HEK293 (cell line): ENCODE measurements around the gene ING4.

Source experiments
- CTCF ChIA-PET: fragments of 350-600 bp; formaldehyde crosslinking; extraction: SDS; loops from one replicate; lab custom pipeline; 2021; ENCODE audit warnings: antibody characterized with exemption; lab: Yijun Ruan, JAX
- POLR2A ChIA-PET: fragments of 300-600 bp; formaldehyde crosslinking; extraction: SDS; loops from one replicate; lab custom pipeline; 2020; ENCODE audit warnings: antibody characterized with exemption, inconsistent platforms; lab: Yijun Ruan, JAX
- H3K27ac ChIP-seq: fragments of 200-500 bp; sonication (Bioruptor generic); 2 replicates; pipeline ENCODE4 v1.5.1; 2014; ENCODE audit warnings: low read depth, low read length, control low read depth, inconsistent platforms; ENCODE audit errors: extremely low read depth
- H3K36me3 ChIP-seq, 2 experiments: fragments of 200-500 bp in 1 of 2; sonication (Bioruptor generic) in 1 of 2; 1 replicate in 1 of 2; 2 replicates in 1 of 2; pipeline ENCODE4 v1.5.1; 2014 to 2017; ENCODE audit warnings: inconsistent platforms in 2 of 2, low read length in 2 of 2; ENCODE audit not compliant: control insufficient read depth in 2 of 2, insufficient read depth in 1 of 2
- H3K4me1 ChIP-seq: fragments of 200-500 bp; sonication (Bioruptor generic); 2 replicates; pipeline ENCODE4 v1.5.1; 2014; ENCODE audit warnings: mild to moderate bottlenecking, low read length, inconsistent platforms; ENCODE audit not compliant: control insufficient read depth, insufficient read depth
- H3K4me3 ChIP-seq: 2 replicates; pipeline ENCODE4 v1.5.1; 2011; ENCODE audit warnings: low read depth, mild to moderate bottlenecking, control low read depth, low read length, moderate library complexity
- H3K9me3 ChIP-seq: fragments of 200-500 bp; sonication (Bioruptor generic); 2 replicates; pipeline ENCODE4 v1.5.1; 2014; ENCODE audit warnings: low read depth, low read length, inconsistent platforms; ENCODE audit not compliant: control insufficient read depth, insufficient read depth
- GFI1B ChIP-seq: fragments of 450-650 bp; formaldehyde crosslinking; IDR thresholded peaks from 2 replicates; pipeline ENCODE4 v1.5.1; 2016; ENCODE audit warnings: missing biosample characterization, missing genetic modification characterization
- OSR2 ChIP-seq: fragments of 450-650 bp; formaldehyde crosslinking; IDR thresholded peaks from 2 replicates; pipeline ENCODE4 v1.5.1; 2016; ENCODE audit warnings: missing biosample characterization, missing genetic modification characterization
- TCF7L2 ChIP-seq: IDR thresholded peaks from 2 replicates; pipeline ENCODE4 v1.6.1; 2011; ENCODE audit warnings: low read depth, mild to moderate bottlenecking, inconsistent platforms, low read length, moderate library complexity, borderline replicate concordance
- WT1 ChIP-seq: fragments of 450-650 bp; formaldehyde crosslinking; IDR thresholded peaks from 2 replicates; pipeline ENCODE4 v1.5.1; 2016; ENCODE audit warnings: missing biosample characterization, missing genetic modification characterization
- ZBTB17 ChIP-seq: fragments of 450-650 bp; formaldehyde crosslinking; IDR thresholded peaks from 2 replicates; pipeline ENCODE4 v1.5.1; 2016; ENCODE audit warnings: missing biosample characterization, missing genetic modification characterization
- ZNF10 ChIP-seq: fragments of 450-650 bp; formaldehyde crosslinking; IDR thresholded peaks from 2 replicates; pipeline ENCODE4 v1.5.1; 2017; ENCODE audit warnings: missing biosample characterization, missing genetic modification characterization
- ZNF324 ChIP-seq: fragments of 450-650 bp; formaldehyde crosslinking; IDR thresholded peaks from 2 replicates; pipeline ENCODE4 v1.5.1; 2016; ENCODE audit warnings: missing biosample characterization, missing genetic modification characterization
- ZNF571 ChIP-seq: fragments of 450-650 bp; formaldehyde crosslinking; IDR thresholded peaks from 2 replicates; pipeline ENCODE4 v1.5.0; 2017; ENCODE audit warnings: missing biosample characterization, missing genetic modification characterization
- ZNF600 ChIP-seq: fragments of 450-650 bp; formaldehyde crosslinking; IDR thresholded peaks from 2 replicates; pipeline ENCODE4 v1.5.1; 2016; ENCODE audit warnings: missing biosample characterization, missing genetic modification characterization
- ZNF654 ChIP-seq: fragments of 450-650 bp; formaldehyde crosslinking; IDR thresholded peaks from 2 replicates; pipeline ENCODE4 v1.5.1; 2016; ENCODE audit warnings: low read depth, missing biosample characterization, missing genetic modification characterization
- ZNF76 ChIP-seq: fragments of 450-650 bp; formaldehyde crosslinking; IDR thresholded peaks from 2 replicates; pipeline ENCODE4; 2016; ENCODE audit warnings: low read depth, missing biosample characterization, missing genetic modification characterization, borderline replicate concordance
- TF ChIP-seq, protein P1 (sequence below): fragments of 450-650 bp; IDR thresholded peaks from 2 replicates; pipeline ENCODE4 v1.5.1; 2018; ENCODE audit warnings: missing biosample characterization, missing genetic modification characterization
- TF ChIP-seq, protein P2 (sequence below): fragments of 450-650 bp; formaldehyde crosslinking; IDR thresholded peaks from 2 replicates; pipeline ENCODE4 v1.5.1; 2016; ENCODE audit warnings: missing biosample characterization, missing genetic modification characterization
- TF ChIP-seq, protein P3 (sequence below): fragments of 450-650 bp; formaldehyde crosslinking; IDR thresholded peaks from 2 replicates; pipeline ENCODE4 v1.5.1; 2016; ENCODE audit warnings: missing biosample characterization, missing genetic modification characterization
- TF ChIP-seq, protein P4 (sequence below): fragments of 450-650 bp; formaldehyde crosslinking; IDR thresholded peaks from 2 replicates; pipeline ENCODE4 v1.5.1; 2016; ENCODE audit warnings: missing biosample characterization, missing genetic modification characterization
- TF ChIP-seq, protein P5 (sequence below): fragments of 450-650 bp; formaldehyde crosslinking; IDR thresholded peaks from 2 replicates; pipeline ENCODE4 v1.5.1; 2016; ENCODE audit warnings: missing biosample characterization, missing genetic modification characterization, borderline replicate concordance
- TF ChIP-seq, protein P6 (sequence below): fragments of 450-650 bp; formaldehyde crosslinking; IDR thresholded peaks from 2 replicates; pipeline ENCODE4 v1.5.1; 2016; ENCODE audit warnings: missing biosample characterization, missing genetic modification characterization

Gene ING4

DNA sequence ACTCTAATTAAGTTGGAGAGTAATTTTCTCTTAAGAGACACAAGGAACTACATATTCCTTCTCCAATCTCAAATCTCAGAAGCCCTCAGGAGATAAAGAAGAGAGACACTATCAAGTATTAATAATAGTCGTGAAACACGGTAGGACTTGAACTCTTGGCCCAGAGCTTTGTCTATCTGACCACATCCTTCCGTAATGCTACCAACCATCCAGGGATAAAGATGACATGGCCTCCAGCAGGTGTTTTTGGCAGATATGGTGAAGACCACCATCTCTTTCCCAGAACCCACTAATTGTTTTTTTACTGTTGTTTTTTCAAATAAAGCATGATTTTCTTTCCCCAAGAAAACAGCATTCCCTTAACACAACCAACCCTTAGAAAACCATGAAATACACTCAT lies 22.9 kb upstream of the ING4 start:
- H3K9me3 ChIP-seq, result no peaks in the 10 kb centered on the region
- H3K27ac ChIP-seq, result no peak overlapping the region
- H3K4me3 ChIP-seq, result no peak overlapping the region
- ChIA-PET CTCF (interaction anchor here (0.6 to 2.1 kb wide), 4 partner anchors 13 to 197 kb away, joined by 3 to 8 read pairs (median 5); no protein-coding TSS in a partner anchor), POLR2A (interaction anchor here (0.9 to 1.0 kb wide), 2 partner anchors 38 to 152 kb away, joined by 3 read pairs; partner anchors contain the start of genes COPS7A and GAPDH)
- H3K36me3 ChIP-seq, result peaks cover 31 to 35% of the 10 kb centered on the region in 2 experiments
- H3K4me1 ChIP-seq, result peaks cover 13% of the 10 kb centered on the region
- no peak for TF ChIP-seq ZNF571

DNA sequence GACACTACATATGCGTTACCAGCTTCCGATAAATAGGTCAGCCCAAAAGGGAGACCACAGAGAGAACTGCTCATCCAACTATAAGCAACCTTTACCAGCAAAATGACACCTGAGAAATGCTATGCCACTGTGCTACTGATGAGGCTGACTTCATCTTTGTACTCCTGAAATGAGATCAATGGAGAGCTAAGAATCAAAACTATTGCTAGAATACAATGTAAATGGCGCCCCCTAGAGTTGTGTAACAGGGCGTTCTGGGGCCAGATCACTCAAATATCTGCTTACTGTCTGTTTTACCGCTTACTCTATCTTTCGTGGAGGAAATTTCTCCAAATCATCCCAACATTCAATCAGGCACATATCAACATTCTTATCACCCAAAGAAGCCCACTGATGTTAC lies 21.7 kb upstream of the ING4 start:
- Histone ChIP-seq H3K4me3 (no peak overlapping the region), H3K4me1 (peaks cover 10% of the 10 kb centered on the region), H3K27ac (no peak overlapping the region), H3K9me3 (no peaks in the 10 kb centered on the region)
- CTCF ChIA-PET, result interaction anchor here (0.6 to 2.3 kb wide), 30 partner anchors 10 to 706 kb away, joined by 3 to 27 read pairs (median 4); partner anchors contain the start of gene COPS7A
- TF ChIP-seq TCF7L2 (no peak), ZBTB17 (tag by site-specific recombination) (peak; percentile 41; the same call in 1 of the 2 replicates), GFI1B (tag by site-specific recombination) (no peak), ZNF76 (tag by site-specific recombination) (no peak), WT1 (no peak), ZNF10 (tag by site-specific recombination) (peak; percentile 67; the same call in 1 of the 2 replicates), ZNF654 (tag by site-specific recombination) (peak; percentile 48), OSR2 (tag by site-specific recombination) (peak; percentile 37; the same call in 1 of the 2 replicates)
- TF ChIP-seq, protein P1, sequence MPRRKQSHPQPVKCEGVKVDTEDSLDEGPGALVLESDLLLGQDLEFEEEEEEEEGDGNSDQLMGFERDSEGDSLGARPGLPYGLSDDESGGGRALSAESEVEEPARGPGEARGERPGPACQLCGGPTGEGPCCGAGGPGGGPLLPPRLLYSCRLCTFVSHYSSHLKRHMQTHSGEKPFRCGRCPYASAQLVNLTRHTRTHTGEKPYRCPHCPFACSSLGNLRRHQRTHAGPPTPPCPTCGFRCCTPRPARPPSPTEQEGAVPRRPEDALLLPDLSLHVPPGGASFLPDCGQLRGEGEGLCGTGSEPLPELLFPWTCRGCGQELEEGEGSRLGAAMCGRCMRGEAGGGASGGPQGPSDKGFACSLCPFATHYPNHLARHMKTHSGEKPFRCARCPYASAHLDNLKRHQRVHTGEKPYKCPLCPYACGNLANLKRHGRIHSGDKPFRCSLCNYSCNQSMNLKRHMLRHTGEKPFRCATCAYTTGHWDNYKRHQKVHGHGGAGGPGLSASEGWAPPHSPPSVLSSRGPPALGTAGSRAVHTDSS, result peak; percentile 58; the same call in 1 of the 2 replicates
- TF ChIP-seq, protein P2, sequence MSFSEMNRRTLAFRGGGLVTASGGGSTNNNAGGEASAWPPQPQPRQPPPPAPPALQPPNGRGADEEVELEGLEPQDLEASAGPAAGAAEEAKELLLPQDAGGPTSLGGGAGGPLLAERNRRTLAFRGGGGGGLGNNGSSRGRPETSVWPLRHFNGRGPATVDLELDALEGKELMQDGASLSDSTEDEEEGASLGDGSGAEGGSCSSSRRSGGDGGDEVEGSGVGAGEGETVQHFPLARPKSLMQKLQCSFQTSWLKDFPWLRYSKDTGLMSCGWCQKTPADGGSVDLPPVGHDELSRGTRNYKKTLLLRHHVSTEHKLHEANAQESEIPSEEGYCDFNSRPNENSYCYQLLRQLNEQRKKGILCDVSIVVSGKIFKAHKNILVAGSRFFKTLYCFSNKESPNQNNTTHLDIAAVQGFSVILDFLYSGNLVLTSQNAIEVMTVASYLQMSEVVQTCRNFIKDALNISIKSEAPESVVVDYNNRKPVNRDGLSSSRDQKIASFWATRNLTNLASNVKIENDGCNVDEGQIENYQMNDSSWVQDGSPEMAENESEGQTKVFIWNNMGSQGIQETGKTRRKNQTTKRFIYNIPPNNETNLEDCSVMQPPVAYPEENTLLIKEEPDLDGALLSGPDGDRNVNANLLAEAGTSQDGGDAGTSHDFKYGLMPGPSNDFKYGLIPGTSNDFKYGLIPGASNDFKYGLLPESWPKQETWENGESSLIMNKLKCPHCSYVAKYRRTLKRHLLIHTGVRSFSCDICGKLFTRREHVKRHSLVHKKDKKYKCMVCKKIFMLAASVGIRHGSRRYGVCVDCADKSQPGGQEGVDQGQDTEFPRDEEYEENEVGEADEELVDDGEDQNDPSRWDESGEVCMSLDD (tag by site-specific recombination), result no peak
- TF ChIP-seq, protein P3, sequence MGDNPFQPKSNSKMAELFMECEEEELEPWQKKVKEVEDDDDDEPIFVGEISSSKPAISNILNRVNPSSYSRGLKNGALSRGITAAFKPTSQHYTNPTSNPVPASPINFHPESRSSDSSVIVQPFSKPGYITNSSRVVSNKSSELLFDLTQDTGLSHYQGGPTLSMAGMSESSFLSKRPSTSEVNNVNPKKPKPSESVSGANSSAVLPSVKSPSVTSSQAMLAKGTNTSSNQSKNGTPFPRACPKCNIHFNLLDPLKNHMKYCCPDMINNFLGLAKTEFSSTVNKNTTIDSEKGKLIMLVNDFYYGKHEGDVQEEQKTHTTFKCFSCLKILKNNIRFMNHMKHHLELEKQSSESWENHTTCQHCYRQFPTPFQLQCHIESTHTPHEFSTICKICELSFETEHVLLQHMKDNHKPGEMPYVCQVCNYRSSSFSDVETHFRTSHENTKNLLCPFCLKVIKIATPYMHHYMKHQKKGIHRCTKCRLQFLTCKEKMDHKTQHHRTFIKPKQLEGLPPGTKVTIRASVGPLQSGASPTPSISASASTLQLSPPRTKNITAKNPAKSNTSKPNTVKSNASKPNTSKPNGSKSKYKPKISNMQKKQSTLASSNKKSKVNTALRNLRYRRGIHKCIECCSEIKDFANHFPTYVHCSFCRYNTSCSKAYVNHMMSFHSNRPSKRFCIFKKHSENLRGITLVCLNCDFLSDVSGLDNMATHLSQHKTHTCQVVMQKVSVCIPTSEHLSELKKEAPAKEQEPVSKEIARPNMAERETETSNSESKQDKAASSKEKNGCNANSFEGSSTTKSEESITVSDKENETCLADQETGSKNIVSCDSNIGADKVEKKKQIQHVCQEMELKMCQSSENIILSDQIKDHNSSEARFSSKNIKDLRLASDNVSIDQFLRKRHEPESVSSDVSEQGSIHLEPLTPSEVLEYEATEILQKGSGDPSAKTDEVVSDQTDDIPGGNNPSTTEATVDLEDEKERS (tag by site-specific recombination), result no peak
- TF ChIP-seq, all 188 proteins: peak for 5
- H3K36me3 ChIP-seq, result peaks cover 40 to 46% of the 10 kb centered on the region in 2 experiments
- POLR2A ChIA-PET, result interaction anchor here (0.9 to 1.0 kb wide), 2 partner anchors 17 to 151 kb away, joined by 3 to 4 read pairs; partner anchors contain the start of gene GAPDH

DNA sequence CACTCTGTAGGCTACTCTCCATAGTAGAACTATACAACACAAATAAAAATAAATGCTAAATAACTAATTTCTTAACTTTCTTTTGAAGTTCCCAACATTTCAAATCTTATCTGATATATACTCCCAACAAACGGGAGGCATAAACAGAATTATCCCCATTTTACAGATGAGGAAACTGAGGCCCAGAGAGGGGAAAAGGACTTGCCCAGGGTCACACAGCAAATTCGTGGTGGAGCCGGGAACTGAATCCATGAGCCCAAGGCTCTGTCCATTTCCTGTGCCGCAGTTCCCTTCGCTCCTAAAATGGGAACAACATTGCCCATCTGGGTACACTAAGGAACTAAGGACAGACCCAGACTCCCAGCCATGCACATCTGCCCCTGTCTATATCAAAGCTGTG lies 14.0 kb upstream of the ING4 start:
- H3K27ac ChIP-seq, result no peak overlapping the region
- no peaks in the 10 kb centered on the region for H3K4me1 ChIP-seq
- no peaks in the 10 kb centered on the region for H3K9me3 ChIP-seq
- POLR2A ChIA-PET, result interaction anchor here (1.5 kb wide), 1 partner anchor 13 kb away, joined by 5 read pairs; the partner anchor contains the start of gene ZNF384
- CTCF ChIA-PET, result interaction anchor here (1.3 kb wide), 1 partner anchor 9 kb away, joined by 3 read pairs; no protein-coding TSS in a partner anchor
- H3K4me3 ChIP-seq, result no peak overlapping the region
- peaks cover 57 to 95% of the 10 kb centered on the region in 2 experiments for H3K36me3 ChIP-seq
- TF ChIP-seq, protein P4, sequence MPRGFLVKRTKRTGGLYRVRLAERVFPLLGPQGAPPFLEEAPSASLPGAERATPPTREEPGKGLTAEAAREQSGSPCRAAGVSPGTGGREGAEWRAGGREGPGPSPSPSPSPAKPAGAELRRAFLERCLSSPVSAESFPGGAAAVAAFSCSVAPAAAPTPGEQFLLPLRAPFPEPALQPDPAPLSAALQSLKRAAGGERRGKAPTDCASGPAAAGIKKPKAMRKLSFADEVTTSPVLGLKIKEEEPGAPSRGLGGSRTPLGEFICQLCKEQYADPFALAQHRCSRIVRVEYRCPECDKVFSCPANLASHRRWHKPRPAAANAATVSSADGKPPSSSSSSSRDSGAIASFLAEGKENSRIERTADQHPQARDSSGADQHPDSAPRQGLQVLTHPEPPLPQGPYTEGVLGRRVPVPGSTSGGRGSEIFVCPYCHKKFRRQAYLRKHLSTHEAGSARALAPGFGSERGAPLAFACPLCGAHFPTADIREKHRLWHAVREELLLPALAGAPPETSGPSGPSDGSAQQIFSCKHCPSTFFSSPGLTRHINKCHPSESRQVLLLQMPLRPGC (tag by site-specific recombination), result no peak
- TF ChIP-seq ZNF600 (no peak), ZNF324 (tag by site-specific recombination) (no peak)
- TF ChIP-seq, protein P5, sequence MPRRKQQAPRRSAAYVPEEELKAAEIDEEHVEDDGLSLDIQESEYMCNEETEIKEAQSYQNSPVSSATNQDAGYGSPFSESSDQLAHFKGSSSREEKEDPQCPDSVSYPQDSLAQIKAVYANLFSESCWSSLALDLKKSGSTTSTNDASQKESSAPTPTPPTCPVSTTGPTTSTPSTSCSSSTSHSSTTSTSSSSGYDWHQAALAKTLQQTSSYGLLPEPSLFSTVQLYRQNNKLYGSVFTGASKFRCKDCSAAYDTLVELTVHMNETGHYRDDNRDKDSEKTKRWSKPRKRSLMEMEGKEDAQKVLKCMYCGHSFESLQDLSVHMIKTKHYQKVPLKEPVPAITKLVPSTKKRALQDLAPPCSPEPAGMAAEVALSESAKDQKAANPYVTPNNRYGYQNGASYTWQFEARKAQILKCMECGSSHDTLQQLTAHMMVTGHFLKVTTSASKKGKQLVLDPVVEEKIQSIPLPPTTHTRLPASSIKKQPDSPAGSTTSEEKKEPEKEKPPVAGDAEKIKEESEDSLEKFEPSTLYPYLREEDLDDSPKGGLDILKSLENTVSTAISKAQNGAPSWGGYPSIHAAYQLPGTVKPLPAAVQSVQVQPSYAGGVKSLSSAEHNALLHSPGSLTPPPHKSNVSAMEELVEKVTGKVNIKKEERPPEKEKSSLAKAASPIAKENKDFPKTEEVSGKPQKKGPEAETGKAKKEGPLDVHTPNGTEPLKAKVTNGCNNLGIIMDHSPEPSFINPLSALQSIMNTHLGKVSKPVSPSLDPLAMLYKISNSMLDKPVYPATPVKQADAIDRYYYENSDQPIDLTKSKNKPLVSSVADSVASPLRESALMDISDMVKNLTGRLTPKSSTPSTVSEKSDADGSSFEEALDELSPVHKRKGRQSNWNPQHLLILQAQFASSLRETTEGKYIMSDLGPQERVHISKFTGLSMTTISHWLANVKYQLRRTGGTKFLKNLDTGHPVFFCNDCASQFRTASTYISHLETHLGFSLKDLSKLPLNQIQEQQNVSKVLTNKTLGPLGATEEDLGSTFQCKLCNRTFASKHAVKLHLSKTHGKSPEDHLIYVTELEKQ (tag by site-specific recombination), result no peak
- TF ChIP-seq, protein P6, sequence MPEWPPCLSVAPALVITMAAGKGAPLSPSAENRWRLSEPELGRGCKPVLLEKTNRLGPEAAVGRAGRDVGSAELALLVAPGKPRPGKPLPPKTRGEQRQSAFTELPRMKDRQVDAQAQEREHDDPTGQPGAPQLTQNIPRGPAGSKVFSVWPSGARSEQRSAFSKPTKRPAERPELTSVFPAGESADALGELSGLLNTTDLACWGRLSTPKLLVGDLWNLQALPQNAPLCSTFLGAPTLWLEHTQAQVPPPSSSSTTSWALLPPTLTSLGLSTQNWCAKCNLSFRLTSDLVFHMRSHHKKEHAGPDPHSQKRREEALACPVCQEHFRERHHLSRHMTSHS (tag by site-specific recombination), result no peak
